ENCODE data around the gene NMNAT3.

NMNAT3 gene

DNA sequence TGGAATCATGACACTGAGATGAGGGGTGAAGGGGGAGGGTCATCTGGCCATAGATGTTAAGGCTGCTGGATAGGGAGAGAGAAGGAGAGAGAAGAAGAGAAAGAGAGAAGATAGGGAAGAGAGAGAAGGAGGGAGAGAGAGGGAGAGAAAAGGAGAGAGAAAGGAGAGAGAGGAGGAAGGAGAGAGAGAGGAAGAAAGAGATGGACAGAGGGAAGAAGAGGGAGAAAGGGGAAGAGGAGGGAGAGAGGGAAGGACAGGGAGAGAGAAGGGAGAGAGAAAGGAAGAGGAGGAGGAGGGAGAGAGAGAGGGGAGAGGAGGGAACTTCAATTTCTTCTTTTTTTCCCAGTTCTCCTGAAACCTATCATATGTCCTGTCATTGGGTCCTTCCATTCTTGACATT lies 123.1 kb downstream of the NMNAT3 start:
- no peak overlapping the region for H3K27ac ChIP-seq
- no peaks in the 10 kb centered on the region for H3K4me1 ChIP-seq (ENCODE audit: control insufficient read depth in 1 of 2, insufficient read depth in 1 of 2, low read depth in 1 of 2, low read length in 1 of 2)
- H3K9me3 ChIP-seq, result no peaks in the 10 kb centered on the region
- no peaks in the 10 kb centered on the region for H3K27me3 ChIP-seq
- H3K36me3 ChIP-seq, result no peaks in the 10 kb centered on the region
- TF ChIP-seq, protein P1, sequence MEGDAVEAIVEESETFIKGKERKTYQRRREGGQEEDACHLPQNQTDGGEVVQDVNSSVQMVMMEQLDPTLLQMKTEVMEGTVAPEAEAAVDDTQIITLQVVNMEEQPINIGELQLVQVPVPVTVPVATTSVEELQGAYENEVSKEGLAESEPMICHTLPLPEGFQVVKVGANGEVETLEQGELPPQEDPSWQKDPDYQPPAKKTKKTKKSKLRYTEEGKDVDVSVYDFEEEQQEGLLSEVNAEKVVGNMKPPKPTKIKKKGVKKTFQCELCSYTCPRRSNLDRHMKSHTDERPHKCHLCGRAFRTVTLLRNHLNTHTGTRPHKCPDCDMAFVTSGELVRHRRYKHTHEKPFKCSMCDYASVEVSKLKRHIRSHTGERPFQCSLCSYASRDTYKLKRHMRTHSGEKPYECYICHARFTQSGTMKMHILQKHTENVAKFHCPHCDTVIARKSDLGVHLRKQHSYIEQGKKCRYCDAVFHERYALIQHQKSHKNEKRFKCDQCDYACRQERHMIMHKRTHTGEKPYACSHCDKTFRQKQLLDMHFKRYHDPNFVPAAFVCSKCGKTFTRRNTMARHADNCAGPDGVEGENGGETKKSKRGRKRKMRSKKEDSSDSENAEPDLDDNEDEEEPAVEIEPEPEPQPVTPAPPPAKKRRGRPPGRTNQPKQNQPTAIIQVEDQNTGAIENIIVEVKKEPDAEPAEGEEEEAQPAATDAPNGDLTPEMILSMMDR (IDR thresholded peaks at IDR 0.05), result no peak
- H3K4me3 ChIP-seq (ENCODE audit: low read depth in 1 of 2, low read length in 1 of 2), result no peak overlapping the region

DNA sequence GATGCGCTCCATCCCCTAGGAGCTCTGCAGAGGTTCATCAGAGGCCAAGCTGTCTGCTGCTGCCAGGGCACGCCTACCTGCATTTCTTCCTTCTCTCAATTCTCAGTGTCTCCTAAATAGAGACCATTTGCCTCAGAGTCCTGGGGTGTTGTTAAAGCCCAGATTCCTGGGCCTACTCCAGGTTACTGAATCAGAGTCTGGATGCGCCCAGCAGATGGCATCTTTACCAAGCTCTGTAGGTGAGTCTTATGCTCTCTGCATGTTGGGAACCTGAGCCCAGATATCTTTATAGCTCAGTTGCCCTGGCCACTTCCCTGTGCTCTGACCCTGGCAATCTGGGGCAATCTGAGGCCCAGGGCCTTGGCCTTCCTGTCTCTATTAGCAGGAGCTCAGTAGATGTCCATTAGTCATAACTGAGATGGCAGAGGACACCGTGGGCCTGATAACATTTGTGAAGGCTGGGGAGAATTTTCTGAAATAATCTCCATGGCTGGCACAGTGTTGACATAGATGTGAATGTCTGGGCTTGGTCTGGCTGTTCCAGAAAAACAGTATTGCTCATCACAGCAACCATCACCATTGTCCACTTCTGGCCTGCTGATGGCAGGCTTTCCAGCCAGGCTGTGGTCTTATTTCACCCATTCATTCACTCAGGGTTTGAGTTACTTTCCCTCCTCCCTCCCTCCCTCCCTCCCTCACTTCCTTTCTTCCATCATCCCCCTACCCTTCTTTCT lies 125.0 kb downstream of the NMNAT3 start:
- H3K4me3 ChIP-seq (ENCODE audit: low read depth in 1 of 2, low read length in 1 of 2), result no peak overlapping the region
- no peak overlapping the region for H3K27ac ChIP-seq
- H3K27me3 ChIP-seq, result no peaks in the 10 kb centered on the region
- H3K9me3 ChIP-seq, result no peaks in the 10 kb centered on the region
- TF ChIP-seq, protein P1 (IDR thresholded peaks at IDR 0.05), result no peak
- no peaks in the 10 kb centered on the region for H3K36me3 ChIP-seq
- no peaks in the 10 kb centered on the region for H3K4me1 ChIP-seq (ENCODE audit: control insufficient read depth in 1 of 2, insufficient read depth in 1 of 2, low read depth in 1 of 2, low read length in 1 of 2)

DNA sequence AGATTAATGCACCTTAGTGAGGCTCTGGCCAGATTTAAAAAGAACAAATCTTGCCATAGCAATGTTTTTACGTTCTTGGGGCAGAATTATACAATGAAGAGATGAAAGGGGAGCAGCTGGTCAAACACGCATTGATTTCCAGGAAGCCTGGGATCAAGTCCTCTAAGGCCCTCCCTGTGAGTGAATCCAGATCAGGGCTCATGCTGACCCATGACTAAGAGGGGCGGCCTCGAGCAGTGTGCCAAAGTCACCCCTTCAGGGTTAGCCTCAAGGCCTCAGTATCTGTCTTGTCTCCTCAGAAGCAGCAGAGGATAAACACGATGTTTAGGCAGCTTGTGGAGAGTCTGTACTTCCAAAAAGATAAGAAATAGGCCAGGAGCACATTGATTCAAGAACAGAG lies 129.0 kb downstream of the NMNAT3 start:
- Histone ChIP-seq H3K4me1 (ENCODE audit: control insufficient read depth in 1 of 2, insufficient read depth in 1 of 2, low read depth in 1 of 2, low read length in 1 of 2) (no peaks in the 10 kb centered on the region), H3K4me3 (ENCODE audit: low read depth in 1 of 2, low read length in 1 of 2) (no peak overlapping the region), H3K9me3 (no peaks in the 10 kb centered on the region), H3K27ac (no peak overlapping the region), H3K36me3 (no peaks in the 10 kb centered on the region), H3K27me3 (peaks cover 7% of the 10 kb centered on the region)
- TF ChIP-seq, protein P1 (IDR thresholded peaks at IDR 0.05), result no peak

DNA sequence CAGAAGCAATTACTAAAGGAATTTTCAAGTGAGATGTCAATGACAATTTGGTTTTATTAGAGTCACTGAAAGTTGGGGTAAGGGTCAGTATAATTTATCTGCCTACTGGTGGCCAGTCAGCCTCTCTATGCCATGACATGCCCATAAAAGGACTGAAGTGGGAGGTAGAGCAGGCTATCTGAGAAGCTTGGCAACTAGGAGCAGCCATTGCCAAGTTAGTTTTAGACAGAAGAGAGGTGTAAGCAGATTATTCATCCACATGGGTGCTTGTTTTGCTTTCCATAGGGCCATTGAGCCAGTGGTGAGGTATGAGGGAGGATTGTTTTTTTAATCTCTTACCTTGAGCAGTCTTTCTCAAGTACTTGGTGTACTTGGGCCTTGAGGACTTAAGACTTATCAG lies 130.1 kb downstream of the NMNAT3 start:
- Histone ChIP-seq H3K27ac (no peak overlapping the region), H3K4me1 (ENCODE audit: control insufficient read depth in 1 of 2, insufficient read depth in 1 of 2, low read depth in 1 of 2, low read length in 1 of 2) (no peaks in the 10 kb centered on the region), H3K4me3 (ENCODE audit: low read depth in 1 of 2, low read length in 1 of 2) (no peak overlapping the region), H3K36me3 (no peaks in the 10 kb centered on the region), H3K9me3 (no peaks in the 10 kb centered on the region), H3K27me3 (peaks cover 9% of the 10 kb centered on the region)
- TF ChIP-seq, protein P1 (IDR thresholded peaks at IDR 0.05), result no peak

DNA sequence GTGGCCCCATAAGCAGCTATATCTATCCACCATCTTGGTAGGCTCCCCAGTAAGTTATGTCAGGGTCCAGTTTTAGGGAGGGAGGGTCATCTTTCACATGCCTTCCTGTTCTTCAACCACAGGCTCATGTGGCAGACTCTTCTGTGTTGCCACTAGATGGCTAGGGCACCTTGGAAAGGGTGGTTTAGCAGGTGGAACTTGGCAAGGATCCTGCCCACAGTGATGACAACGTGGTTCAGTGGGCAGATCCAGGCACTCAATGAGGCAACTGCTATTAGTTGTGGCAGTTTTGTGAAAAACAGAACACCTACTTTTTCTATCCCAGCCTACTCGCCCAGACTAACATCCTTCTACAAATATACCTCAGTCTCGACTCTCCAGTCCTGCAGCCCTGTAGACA lies 131.0 kb downstream of the NMNAT3 start:
- Histone ChIP-seq H3K4me3 (ENCODE audit: low read depth in 1 of 2, low read length in 1 of 2) (no peak overlapping the region), H3K27ac (no peak overlapping the region), H3K27me3 (peaks cover 18% of the 10 kb centered on the region)

More for the DNA sequence above, 131.0 kb downstream of the NMNAT3 start:
- H3K36me3 ChIP-seq, result no peaks in the 10 kb centered on the region
- no peaks in the 10 kb centered on the region for H3K9me3 ChIP-seq
- TF ChIP-seq, protein P1 (IDR thresholded peaks at IDR 0.05), result no peak
- H3K4me1 ChIP-seq (ENCODE audit: control insufficient read depth in 1 of 2, insufficient read depth in 1 of 2, low read depth in 1 of 2, low read length in 1 of 2), result no peaks in the 10 kb centered on the region
